Lower leg skin (tissue), 4 donors: Measurements from ENCODE around the gene AMZ2. TPM values are rescaled to one million over a fixed set of nuclear protein-coding genes. Genes with fewer than 3 reads are reported as not detected.
"Not testable (repeated sequence)": the region's sequence is repeated elsewhere in the genome, so short reads cannot be mapped to it uniquely, and the experiment has no call there.

ENCODE experiments used
- DNase-seq, 2 donors: peaks; one replicate each; pipeline ENCODE4 v3.0.0-alpha.2; 2019; ENCODE audit warnings: low spot score in 2 of 2
- H3K4me3 ChIP-seq: fragments of 200-600 bp; sonication (generic); 2 replicates; pipeline ENCODE4 v1.5.1; 2017; ENCODE audit warnings: mild to moderate bottlenecking, low read depth; ENCODE audit not compliant: poor library complexity, severe bottlenecking
- CTCF ChIP-seq, 3 donors: fragments of 450-650 bp; IDR thresholded peaks; one replicate each; pipeline ENCODE4 v1.5.1; 2016; ENCODE audit warnings: antibody characterized with exemption in 3 of 3, mild to moderate bottlenecking in 3 of 3, moderate library complexity in 2 of 3
- POLR2A ChIP-seq, 2 donors: fragments of 450-650 bp; IDR thresholded peaks; one replicate each; pipeline ENCODE4 v1.6.1; 2016 to 2017; ENCODE audit warnings: antibody characterized with exemption in 2 of 2, mild to moderate bottlenecking in 1 of 2, moderate library complexity in 1 of 2
- WGBS, 2 donors: methylation state at CpG; one replicate each; pipeline ENCODE4 v1.1.5; 2018; 5-methylcytosine and 5-hydroxymethylcytosine counted together
- intact Hi-C: fragments of 100-400 bp; cut with DNase I; formaldehyde crosslinking; loops from one replicate; pipeline ENCODE4 v1.15.0; 2023; ENCODE audit warnings: low total_unique reads
- total RNA-seq, 4 donors: library from RNA; depleted of rRNA; stranded (reverse); fragments of >200 nt; gene quantifications; one replicate each; pipeline ENCODE4 v1.1.0, GENCODE V29; 2016

Gene AMZ2
- total RNA-seq, 4 donors from 2014 or later = 25.8 to 55.0 (median 46.2) TPM

- no peak for TF ChIP-seq CTCF (IDR thresholded peaks at IDR 0.05)
- no peak for TF ChIP-seq POLR2A (IDR thresholded peaks at IDR 0.05)
- DNase-seq = peak in 1 of 2 donors; percentile 86
- intact Hi-C loops = no loop called here
- peak overlapping the region; percentile 76 for H3K4me3 ChIP-seq
- 4% methylated on average over 22 of the region's 22 CpGs for WGBS, 2 donors
Measured at GRCh38 chr17:68204736-68205135, 43.1 kb upstream of the AMZ2 start.

- peak overlapping the region; percentile 76 for H3K4me3 ChIP-seq
- peak; percentile 91 to 98 for DNase-seq
- TF ChIP-seq CTCF (IDR thresholded peaks at IDR 0.05) = peak in 2 of 3 donors; percentile 8 to 34
- peak in 1 of 2 donors; percentile 46 for TF ChIP-seq POLR2A (IDR thresholded peaks at IDR 0.05)
- WGBS, 2 donors = 1% methylated on average over 27 to 45 of the region's 71 CpGs
- intact Hi-C loops = no loop called here
Measured at GRCh38 chr17:68205251-68205807, 42.5 kb upstream of the AMZ2 start.

GRCh38 chr17:68205808-68206720 lies 41.8 kb upstream of the AMZ2 start:
- peak overlapping the region; percentile 76 for H3K4me3 ChIP-seq
- WGBS, 2 donors = 0 to 1% methylated on average over 25 to 40 of the region's 50 CpGs
- DNase-seq = no peak
- intact Hi-C loops = no loop called here
- TF ChIP-seq CTCF (IDR thresholded peaks at IDR 0.05) (no peak), POLR2A (IDR thresholded peaks at IDR 0.05) (no peak)

GRCh38 chr17:68207651-68208253 lies 40.1 kb upstream of the AMZ2 start:
- 83 to 92% methylated on average over 16 to 25 of the region's 37 CpGs for WGBS, 2 donors
- no peak for TF ChIP-seq POLR2A (IDR thresholded peaks at IDR 0.05)
- intact Hi-C loops = no loop called here
- H3K4me3 ChIP-seq = no peak overlapping the region
- peak in 1 of 2 donors; percentile 72 for DNase-seq

- H3K4me3 ChIP-seq, intact Hi-C loops: not testable (repeated sequence)
- peak in 1 of 2 donors; percentile 68 for DNase-seq
- 93 to 95% methylated on average over 19 of the region's 19 CpGs for WGBS, 2 donors
Measured at GRCh38 chr17:68208651-68209050, 39.2 kb upstream of the AMZ2 start.

GRCh38 chr17:68209191-68209900 lies 38.5 kb upstream of the AMZ2 start:
- intact Hi-C loops, H3K4me3 ChIP-seq: not testable (repeated sequence)
- DNase-seq = peak in 1 of 2 donors; percentile 71
- WGBS, 2 donors = 95% methylated on average over 13 of the region's 13 CpGs
